Neural progenitor cell (in vitro differentiated cells): ENCODE data around the gene NDUFB3.

Experiments
- EZH2 ChIP-seq: fragments of 200-600 bp; sonication (generic); IDR thresholded peaks from 2 replicates; pipeline ENCODE4 v1.6.1; 2017; ENCODE audit warnings: antibody characterized with exemption, mild to moderate bottlenecking, moderate library complexity
- EZH2phosphoT487 ChIP-seq: fragments of 200-600 bp; sonication (generic); IDR thresholded peaks from 2 replicates; pipeline ENCODE4 v1.6.1; 2017; ENCODE audit warnings: antibody characterized with exemption
- TF ChIP-seq, protein P1 (sequence below): fragments of 200-600 bp; sonication (generic); IDR thresholded peaks from 2 replicates; pipeline ENCODE4 v1.5.1; 2017; ENCODE audit warnings: antibody characterized with exemption, mild to moderate bottlenecking

DNA sequence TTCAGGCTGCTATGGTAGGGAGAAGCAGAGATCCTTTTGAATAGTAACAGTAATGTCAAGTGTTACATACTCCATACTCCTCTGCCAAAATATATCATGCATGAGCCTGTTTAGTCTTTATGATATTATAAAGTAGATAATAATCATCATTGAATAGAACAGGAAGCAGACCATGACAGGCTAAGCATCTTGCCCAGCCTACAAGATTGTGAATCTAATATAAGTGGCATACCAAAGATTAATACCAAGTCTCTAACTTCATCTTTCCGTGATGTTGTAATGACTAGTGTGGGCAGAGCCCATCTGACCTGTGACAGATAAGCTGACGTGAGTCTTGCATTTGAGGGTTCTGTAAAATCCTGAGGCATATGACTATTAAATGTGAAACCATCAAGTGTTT, 13.1 kb downstream of the NDUFB3 start:
- TF ChIP-seq, protein P1, sequence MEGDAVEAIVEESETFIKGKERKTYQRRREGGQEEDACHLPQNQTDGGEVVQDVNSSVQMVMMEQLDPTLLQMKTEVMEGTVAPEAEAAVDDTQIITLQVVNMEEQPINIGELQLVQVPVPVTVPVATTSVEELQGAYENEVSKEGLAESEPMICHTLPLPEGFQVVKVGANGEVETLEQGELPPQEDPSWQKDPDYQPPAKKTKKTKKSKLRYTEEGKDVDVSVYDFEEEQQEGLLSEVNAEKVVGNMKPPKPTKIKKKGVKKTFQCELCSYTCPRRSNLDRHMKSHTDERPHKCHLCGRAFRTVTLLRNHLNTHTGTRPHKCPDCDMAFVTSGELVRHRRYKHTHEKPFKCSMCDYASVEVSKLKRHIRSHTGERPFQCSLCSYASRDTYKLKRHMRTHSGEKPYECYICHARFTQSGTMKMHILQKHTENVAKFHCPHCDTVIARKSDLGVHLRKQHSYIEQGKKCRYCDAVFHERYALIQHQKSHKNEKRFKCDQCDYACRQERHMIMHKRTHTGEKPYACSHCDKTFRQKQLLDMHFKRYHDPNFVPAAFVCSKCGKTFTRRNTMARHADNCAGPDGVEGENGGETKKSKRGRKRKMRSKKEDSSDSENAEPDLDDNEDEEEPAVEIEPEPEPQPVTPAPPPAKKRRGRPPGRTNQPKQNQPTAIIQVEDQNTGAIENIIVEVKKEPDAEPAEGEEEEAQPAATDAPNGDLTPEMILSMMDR, result no peak
- TF ChIP-seq EZH2 (no peak), EZH2phosphoT487 (no peak)
